GM11168 (cell line): ENCODE measurements around the gene LRRC8A.
"Not testable (repeated sequence)": the region's sequence is repeated elsewhere in the genome, so short reads cannot be mapped to it uniquely, and the experiment has no call there.

ENCODE experiments used
- in situ Hi-C: fragments of 300-500 bp; cut with MboI; formaldehyde crosslinking; loops from one replicate; pipeline ENCODE4 v1.12.0; 2022; ENCODE audit warnings: low sequenced_read_pairs; ENCODE audit not compliant: unreplicated experiment

LRRC8A gene

DNA sequence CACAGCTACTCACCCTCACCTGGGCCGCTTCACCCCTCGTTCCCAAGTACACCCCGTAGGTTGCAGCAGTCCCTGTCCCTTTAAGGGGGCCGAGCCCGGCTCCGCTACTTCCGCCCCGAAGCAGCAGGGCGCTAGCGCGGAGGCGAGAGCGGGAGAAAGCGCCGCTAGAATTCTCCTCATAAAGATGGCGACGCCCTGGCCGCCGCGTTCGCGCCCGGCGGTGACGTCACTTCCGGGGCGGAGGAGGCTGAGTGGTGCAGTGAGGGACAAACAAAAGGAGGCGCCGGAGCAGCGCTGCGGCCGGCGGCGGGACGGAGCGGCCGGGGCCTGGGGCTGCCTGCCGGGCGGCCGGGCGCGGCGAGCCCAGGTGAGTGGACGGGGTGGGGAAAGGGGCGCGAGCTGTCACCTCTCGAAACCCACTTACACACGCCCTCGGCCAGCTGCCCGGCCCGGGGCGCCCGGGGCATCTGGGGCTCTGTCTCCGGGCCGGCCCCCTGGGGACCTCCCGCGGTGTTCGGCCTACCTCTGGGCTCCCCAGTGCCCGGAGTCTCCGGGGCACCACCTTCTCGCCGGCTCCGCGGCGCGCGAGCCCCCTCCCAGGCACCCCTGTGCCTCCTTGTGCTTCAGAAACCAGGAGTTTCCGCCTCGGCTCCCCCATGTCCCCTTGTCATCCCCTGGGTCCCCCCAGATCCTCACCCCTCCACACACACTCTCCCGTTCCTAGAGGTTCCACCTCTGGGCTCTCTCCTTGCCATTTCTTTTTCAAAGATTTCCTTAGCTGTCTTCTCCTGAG, at the start of gene LRRC8A, which contains the start of gene KYAT1:
Gene LRRC8A (plus strand): TSS at position 250 of the 793 bp plus-strand sequence. CDS start 25,032 bp downstream, outside the sequence.
Gene KYAT1 (minus strand): TSS at position 67 of the 793 bp plus-strand sequence. CDS start 36,545 bp downstream, outside the sequence.
- in situ Hi-C loops: no loop called here

DNA sequence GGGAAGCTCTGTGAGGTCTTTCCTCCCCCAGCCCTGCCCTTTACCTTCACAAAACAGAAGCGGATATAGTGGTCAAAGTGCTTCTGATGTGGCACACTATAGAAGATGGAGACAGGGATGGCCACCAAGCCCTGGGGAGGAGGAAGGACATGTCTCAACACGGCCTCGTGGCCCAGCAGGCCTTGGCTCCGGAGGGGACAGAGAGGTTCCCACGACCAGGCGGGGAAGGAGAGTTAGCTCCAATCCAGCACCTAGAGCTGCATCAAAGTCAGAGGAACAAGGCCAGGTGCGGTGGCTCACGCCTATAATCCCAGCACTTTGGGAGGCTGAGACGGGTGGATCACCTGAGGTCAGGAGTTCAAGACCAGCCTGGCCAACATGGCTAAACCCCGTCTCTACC, 48.2 kb upstream of the LRRC8A start:
- in situ Hi-C loops: no loop called here

DNA sequence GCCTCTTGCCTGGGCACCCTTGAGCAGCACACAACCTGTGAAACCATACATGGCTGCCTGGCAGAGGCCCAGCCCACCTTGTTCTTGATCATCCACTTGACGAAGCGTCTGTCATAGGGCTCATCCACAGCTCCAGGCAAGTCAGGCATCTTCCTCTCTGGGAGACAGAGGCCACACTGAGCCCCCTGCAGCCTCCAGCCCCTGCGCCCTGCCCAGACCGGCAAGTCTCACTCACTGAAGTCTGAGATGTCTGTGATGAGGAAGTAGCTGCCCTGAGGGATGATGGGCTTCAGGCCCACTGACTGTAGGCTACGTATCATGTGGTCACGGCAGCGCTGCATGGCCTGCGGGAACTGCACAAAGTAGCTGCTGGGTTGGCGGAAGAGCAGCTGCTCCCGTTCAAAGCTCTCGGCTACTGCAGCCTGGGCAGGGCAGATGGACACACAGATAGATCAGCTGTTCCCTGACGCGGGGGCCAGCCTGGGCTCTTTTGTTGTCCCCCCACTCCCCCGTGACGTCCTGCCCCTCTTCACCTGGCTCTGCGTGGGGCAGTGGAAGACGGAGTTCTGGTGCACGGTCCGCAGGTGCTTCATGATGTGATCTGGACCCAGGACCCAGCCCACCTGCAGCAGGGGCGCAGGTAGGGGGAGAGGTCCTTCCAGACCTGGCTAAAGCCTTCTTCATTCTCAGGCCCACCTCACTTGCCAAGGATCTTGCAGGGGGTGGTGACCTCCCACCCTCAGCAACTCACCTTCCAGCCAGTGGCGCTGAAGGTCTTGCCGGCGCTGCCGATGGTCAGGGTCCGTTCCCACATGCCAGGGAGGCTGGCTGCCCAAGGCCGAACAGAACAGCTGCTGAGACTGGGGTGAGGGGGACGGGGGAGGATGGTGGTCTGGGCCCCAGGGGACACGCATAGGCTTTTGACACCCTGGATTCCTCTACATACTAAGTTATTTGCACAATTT, 46.4 kb upstream of the LRRC8A start:
- in situ Hi-C loops: no loop called here

DNA sequence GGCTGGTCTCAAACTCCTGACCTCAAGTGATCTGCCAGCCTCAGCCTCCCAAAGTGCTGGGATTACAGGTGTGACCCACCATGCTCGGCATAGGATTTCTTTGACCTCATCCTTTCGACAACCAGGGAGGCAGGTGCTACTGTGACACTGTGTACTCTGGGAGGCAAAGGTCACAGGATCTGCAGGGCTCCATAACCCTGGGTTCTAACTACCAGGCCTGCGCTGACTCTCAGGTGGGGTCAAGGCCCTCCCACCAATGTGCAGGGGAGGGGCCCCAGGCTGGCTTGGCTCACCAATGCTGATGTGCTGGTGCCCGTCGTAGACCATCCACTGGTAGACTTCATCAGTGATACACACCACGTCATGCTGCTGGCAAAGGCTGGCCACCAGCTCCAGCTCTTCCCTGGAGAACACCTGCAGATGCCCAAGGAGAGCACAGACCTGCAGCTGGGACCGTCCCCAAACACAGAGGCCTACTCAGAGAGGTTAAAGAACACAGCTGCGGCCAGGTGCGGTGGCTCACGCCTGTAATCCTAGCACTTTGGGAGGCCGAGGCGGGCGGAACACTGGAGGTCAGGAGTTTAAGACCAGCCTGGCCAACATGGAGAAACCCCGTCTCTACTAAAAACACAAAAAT, 45.3 kb upstream of the LRRC8A start:
- in situ Hi-C loops: no loop called here

DNA sequence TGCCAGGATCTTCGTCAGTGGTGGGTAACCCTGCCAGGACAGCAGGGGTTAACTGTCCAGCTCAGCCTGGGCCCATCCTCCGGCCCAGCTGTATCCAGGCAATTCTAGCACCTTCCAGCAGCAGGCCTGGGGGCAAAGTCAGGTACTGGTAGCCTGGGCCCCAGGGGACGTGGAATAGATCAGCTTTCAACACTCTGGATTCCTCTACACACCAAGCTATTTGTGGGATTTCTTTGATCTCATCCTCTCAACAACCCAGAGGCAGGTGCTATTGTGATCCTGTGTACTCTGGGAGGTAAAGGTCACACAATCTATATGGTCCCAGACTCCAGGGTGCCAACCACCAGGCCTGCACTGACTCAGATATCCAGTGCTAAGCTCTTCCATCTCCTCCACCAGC, 43.6 kb upstream of the LRRC8A start:
- in situ Hi-C loops: no loop called here

DNA sequence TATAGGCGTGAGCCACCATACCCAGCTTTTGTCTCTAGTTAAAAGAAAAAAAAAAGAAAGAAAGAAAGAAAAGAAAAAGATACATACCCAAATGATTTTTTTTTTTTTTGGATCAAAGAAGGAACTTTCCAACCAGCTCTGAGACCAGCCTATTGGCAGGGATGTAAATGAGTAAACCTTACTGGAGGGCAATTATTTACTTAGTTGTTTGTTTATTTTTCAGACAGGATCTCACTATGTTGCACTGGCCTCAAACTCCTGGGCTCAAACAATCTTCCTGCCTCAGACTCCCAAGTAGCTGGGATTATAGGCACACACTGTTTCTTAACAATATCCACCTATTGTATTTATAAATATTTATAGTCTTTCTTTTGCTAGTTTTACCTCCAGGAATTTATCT, 41.4 kb upstream of the LRRC8A start:
- in situ Hi-C loops: no loop called here

DNA sequence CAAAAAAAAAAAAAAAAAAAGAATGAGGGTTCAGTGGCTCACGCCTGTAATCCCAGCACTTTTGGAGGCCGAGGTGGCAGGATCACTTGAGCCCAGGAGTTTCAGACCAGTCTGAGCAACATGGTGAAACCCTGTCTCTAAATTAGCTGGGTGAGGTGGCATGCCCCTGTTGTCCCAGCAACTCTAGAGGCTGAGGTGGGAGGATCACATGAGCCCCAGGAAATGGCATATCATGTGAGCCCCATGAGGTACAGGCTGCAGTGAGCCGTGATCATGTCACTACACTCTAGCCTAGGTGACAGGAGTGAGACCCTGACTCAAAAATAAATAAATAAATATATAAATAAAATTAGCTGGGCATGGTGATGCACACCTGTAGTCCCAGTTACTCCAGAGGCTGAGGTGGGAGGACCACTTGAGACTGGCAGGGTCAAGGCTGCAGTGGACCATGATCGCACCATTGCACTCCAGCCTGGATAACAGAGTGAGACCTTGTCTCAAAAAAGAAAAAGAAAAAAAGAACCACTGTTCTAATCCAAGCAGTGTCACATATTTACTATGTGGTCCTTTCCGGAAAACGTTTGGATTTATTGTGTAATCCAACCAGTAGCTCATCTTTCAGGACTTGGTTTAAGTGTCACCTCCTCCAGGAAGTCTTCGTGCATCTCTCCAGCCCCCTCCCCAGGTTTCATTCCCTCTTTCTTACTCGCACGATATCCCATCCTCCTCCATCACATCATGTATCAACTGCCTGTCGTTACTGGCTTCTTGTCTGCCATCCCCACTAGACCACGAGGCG, 40.0 kb upstream of the LRRC8A start:
- in situ Hi-C loops: no loop called here

DNA sequence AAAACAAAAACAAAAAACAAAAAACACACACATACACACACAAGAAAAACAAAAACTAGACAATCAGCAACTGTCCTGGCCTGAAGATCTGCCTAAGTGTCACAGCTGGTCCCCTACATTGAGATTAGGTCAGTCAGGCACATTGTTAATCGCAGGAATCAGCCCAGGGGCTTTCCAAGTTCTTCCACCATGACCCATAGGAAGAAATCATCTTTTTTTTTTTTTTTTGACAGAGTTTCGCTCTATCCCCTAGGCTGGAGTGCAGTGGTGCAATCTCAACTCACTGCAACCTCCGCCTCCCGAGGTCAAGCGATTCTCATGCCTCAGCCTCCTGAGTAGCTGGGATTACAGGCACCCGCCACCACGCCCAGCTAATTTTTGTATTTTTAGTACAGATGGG, 38.8 kb upstream of the LRRC8A start:
- in situ Hi-C loops: not testable (repeated sequence)

DNA sequence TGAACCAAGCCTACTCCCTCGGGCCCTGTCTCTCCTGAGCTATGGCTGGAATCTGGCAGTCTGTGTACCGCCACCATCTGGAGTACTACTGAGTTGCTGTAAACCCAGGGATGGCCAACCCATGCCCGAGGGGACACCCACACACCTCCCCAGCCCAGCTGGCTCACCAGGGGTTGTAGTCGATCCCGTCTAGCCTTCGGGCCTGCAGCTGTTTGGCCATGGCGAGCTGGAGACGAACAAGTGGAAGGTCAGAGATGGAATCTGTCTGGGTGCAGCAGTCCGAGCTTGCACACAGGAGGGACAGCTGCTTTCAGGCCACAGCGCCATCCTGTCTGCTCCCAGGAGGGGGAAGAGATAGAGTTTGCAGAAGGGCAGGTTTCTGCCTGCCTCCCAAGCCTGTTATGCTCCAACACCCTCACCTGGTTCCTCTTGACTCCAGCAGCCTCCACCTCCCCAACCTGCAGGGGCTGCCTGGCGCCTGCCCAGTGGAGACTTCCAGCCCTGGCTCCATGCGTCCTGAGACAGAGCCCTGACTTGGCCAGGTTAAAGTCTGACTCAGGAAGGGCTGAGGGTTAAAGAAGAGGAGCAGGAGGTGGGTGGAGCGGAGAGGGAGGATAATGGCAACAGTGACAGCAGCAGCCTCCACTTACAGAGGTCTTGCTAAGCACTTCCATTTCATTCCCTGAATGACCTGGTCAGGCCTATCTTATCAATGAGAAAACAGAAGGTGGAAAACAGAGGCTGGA, 36.6 kb upstream of the LRRC8A start:
- in situ Hi-C loops: no loop called here

DNA sequence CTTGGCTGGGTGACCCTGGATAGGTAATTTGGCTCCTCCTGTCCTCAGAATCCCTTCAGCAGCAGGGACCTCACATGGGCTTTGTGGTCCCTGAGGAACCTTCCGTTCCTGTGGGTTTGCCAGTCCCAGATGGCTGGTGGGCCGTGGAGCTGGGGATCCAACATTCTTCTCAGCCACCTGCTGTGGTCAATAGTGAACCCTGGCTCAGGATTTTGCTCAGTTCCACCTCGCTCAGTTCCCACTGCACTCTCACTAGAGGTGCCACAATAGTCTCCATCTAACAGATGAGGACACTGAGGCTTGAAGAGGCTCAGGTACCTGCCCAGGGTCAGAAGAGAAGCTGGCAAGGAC, 35.3 kb upstream of the LRRC8A start:
- in situ Hi-C loops: no loop called here

DNA sequence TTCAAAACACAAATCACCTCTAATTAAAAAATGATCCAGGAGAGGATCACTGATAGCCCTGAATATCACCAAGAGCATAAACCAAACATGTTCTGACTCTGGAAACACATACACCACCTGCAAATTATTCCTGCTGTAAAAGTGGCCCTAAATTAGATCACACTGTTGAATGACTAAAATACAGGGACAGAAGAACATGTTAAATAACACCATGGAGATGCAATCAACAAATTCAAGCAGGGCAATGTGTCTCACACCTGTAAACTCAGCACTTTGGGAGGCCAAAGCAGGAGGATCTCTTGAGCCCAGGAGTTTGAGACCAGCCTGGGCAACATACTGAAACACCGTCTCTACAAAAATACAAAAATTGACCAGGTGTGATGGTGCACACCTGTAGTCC, 34.1 kb upstream of the LRRC8A start:
- in situ Hi-C loops: no loop called here

DNA sequence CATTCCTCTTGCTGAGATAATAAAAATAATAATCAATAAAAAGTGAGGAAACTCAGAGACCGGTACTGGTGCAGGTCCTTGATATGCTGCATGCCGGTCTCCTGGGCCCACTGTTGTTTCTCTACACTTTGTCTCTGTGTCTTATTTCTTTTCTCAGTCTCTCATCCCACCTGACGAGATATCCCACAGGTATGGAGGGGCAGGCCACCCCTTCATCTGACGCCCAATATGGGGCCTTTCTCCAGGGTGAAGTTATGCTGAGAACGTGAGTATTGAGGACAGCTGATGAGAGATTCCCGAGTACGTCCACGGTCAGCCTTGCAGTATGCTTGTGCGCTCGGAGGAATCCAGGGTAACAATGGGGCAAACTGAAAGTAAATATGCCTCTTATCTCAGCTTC, 30.9 kb upstream of the LRRC8A start:
- in situ Hi-C loops: not testable (repeated sequence)

DNA sequence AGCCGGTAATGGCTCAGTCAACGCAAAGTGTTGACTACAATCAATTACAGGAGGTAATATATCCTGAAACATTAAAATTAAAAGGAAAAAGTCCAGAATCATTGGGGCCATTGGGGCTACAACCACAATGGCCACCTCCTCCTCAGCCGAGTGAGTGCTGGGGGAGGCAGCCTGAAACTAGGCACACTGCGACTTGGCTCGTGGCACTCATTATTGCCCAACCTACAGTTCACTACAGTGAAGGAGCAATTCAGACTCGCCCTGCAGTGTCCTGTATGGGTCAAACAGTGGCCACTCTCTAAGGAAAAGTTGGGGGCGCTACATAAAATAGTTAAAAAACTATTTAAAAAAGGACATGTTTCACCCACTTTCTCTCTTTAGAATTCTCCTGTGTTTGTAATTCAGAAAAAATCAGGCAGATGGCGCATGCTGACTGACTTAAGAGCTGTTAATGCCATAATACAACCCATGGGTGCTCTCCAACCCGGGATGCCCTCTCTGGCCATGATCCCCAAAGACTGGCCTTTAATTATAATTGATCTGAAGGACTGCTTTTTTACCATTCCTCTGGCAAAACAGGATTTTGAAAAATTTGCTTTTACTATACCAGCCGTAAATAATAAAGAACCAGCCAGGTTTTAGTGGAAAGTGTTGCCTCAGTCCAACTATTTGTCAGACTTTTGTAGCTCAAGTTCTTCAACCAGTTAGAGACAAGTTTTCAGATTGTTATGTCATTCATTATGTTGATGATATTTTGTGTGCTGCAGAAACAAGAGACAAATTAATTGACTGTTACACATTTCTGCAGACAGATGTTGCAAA, 29.9 kb upstream of the LRRC8A start:
- in situ Hi-C loops: not testable (repeated sequence)

DNA sequence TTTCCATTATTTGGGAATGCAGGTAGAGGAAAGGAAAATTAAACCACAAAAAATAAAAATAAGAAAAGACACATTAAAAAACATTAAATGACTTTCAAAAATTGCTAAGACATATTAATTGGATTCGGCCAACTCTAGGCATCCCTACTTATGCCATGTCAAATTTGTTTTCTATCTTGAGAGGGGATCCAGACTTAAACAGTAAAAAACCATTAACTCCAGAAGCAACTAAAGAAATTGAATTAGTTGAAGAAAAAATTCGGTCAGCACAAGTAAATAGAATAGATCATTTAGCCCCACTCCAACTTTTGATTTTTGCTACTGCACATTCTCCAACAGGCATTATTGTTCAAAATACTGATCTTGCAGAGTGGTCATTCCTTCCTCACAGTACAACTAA, 29.3 kb upstream of the LRRC8A start:
- in situ Hi-C loops: not testable (repeated sequence)

DNA sequence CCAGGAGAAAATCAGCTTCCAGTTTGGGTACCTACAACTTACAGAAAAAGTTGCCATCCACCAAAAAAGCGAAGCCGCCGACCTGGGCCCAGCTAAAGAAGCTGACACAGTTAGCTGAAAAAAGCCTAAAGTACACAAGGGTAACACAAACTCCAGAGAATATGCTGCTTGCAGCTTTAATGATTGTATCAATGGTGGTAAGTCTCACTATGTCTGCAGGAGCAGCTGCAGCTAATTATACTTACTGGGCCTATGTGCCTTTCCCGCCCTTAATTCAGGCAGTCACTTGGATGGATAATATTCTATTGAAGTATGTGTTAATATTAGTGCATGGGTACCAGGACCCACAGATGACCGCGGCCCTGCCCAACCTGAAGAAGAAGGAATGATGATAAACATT, 27.5 kb upstream of the LRRC8A start:
- in situ Hi-C loops: not testable (repeated sequence)

DNA sequence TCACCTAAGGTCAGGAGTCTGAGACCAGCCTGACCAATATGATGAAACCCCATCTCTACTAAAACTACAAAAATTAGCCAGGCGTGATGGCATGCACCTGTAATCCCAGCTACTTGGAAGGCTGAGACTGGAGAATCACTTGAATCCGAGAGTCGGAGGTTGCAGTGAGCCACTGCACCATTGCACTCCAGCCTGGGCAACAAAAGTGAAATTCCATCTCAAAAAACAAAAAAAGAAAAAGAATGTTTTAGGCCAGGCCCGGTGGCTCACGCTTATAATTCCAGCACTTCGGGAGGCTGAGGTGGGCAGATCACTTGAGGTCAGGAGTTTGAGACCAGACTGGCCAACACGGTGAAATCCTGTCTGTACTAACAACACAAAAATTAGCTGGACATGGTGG, 23.5 kb upstream of the LRRC8A start:
- in situ Hi-C loops: not testable (repeated sequence)

DNA sequence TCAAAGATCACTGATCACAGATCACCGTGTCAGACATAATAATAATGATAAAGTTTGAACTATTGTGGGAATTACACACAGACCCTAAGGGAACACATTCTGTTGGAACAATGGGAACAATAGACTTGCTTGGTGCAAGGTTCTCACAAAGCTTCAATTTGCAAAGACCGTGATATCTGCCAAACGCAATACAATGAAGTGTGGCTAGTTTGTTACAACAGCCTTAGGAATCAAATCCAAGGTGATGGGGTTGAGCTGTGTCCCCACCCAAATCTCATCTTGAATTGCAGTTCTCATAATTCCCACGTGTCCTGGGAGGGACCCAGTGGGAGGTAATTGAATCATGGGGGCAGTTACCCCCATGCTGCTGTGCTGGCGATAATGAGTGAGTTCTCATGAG, 21.0 kb upstream of the LRRC8A start:
- in situ Hi-C loops: no loop called here

DNA sequence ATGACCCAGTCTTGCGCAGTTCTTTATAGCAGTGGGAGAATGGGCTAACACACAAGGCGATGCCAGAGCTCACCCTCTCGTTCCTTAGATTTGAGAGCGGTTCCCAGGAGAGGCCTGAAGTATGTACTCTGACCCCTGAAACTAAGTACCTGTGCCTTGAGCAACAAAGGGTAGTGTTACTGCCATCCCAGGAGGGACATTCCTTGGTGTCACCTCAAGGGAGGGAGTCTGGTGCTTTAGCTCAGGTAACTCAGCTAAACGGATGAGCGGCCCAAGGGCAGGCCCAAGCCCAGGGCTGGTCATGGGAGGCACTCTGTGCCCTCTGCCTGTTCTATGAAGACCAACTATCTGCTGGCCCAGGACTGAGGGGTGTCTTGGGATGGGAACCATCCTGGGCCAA, 20.4 kb upstream of the LRRC8A start:
- in situ Hi-C loops: no loop called here
